ENCODE data around the gene NEK6. TPM values are rescaled to one million over a fixed set of nuclear protein-coding genes. Genes with fewer than 3 reads are reported as not detected.

NEK6 gene
- total RNA-seq, 1 donor: 11.2 TPM

DNA sequence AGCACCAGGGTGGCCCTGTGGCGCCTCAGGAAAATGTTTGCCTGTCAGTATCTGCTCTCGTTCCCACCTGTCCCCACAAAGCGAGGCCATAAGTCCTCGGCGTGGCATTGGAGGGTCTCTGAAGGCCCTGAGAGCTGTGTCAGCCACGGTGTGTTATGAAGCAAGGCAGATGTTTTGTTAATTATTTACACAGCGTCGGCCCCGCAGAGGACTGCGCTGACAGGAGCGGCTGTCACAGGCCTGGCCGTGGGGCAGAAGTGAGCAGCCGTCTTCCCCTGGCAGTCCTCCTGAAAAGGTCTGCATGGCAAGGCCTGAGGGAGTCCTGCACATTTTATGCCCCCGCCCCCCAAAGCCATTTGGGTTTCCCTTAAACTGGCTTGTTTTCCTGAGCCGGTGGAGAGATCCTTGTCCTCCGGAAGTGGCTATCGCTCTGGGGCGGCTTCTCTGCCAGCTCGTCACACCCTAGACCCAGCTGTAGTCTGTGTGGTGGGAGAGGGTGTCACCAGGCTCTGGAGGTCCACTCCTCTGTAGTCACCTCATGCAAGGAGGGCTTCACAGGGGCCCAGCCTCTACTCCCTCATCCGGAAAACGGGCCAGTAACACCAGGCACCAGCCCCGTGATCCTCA lies 6.2 kb downstream of the NEK6 start:
- peaks cover 100% of the 10 kb centered on the region for H3K4me1 ChIP-seq (ENCODE audit: insufficient read depth, low read length)
- H3K9me3 ChIP-seq (ENCODE audit: low read depth, low read length): no peaks in the 10 kb centered on the region
- H3K4me3 ChIP-seq (ENCODE audit: low read length): no peak overlapping the region
- no peaks in the 10 kb centered on the region for H3K27me3 ChIP-seq (ENCODE audit: insufficient read depth, low read length)

DNA sequence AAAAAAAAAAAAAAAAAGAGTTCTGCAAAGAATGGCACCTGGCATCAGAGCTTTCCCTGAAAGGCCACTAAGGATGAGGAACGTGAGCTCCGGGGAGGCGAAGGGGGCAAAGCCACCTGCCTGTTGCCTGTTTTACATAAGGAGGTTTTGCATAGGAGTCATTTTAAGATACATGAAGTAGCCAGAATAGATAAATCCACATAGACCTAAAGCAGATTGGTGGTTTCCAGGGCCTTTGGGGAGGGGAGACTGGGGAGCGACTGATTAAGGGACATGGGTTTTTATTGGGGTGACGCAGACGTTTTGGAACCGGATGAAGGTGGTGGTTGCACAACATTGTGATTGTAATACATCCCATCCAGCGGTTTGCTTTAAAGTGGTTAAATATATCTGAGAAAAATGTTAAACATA lies 7.1 kb downstream of the NEK6 start:
- Histone ChIP-seq H3K4me1 (ENCODE audit: insufficient read depth, low read length) (peaks cover 96% of the 10 kb centered on the region), H3K9me3 (ENCODE audit: low read depth, low read length) (no peaks in the 10 kb centered on the region), H3K27me3 (ENCODE audit: insufficient read depth, low read length) (no peaks in the 10 kb centered on the region), H3K4me3 (ENCODE audit: low read length) (no peak overlapping the region)

- Histone ChIP-seq H3K9me3 (ENCODE audit: low read depth, low read length) (no peaks in the 10 kb centered on the region), H3K4me1 (ENCODE audit: insufficient read depth, low read length) (peaks cover 96% of the 10 kb centered on the region), H3K27me3 (ENCODE audit: insufficient read depth, low read length) (no peaks in the 10 kb centered on the region), H3K4me3 (ENCODE audit: low read length) (no peak overlapping the region)
These were observed 7.8 kb downstream of the NEK6 start for GRCh38 chr9:124265551-124265950.

GRCh38 chr9:124266139-124266825 lies 8.5 kb downstream of the NEK6 start:
- Histone ChIP-seq H3K4me3 (ENCODE audit: low read length) (no peak overlapping the region), H3K27me3 (ENCODE audit: insufficient read depth, low read length) (no peaks in the 10 kb centered on the region), H3K4me1 (ENCODE audit: insufficient read depth, low read length) (peaks cover 96% of the 10 kb centered on the region), H3K9me3 (ENCODE audit: low read depth, low read length) (no peaks in the 10 kb centered on the region)

GRCh38 chr9:124266826-124267201 lies 9.1 kb downstream of the NEK6 start:
- Histone ChIP-seq H3K9me3 (ENCODE audit: low read depth, low read length) (no peaks in the 10 kb centered on the region), H3K4me3 (ENCODE audit: low read length) (no peak overlapping the region), H3K27me3 (ENCODE audit: insufficient read depth, low read length) (no peaks in the 10 kb centered on the region), H3K4me1 (ENCODE audit: insufficient read depth, low read length) (peaks cover 94% of the 10 kb centered on the region)

GRCh38 chr9:124267271-124267807 lies 9.6 kb downstream of the NEK6 start:
- Histone ChIP-seq H3K4me3 (ENCODE audit: low read length) (no peak overlapping the region), H3K4me1 (ENCODE audit: insufficient read depth, low read length) (peaks cover 92% of the 10 kb centered on the region), H3K27me3 (ENCODE audit: insufficient read depth, low read length) (no peaks in the 10 kb centered on the region), H3K9me3 (ENCODE audit: low read depth, low read length) (no peaks in the 10 kb centered on the region)

DNA sequence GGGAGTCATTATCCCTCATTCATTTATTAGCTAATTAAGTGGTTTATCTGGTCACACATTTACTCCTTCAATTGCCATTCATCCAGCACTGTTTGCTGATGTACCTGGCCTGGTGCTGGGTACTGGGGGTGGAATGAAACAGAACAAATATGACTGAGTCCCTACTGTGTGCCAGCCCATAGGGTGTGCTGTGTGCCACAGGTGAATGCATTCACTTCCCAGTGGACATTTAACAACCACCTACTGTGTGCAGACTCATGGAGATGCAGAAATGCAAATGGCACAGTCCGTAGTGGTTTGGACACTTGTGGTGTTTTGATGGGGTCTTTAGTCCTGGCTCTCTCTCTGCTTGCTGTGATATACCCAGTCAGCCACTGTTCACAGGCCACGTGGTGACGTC lies 10.5 kb downstream of the NEK6 start:
- Histone ChIP-seq H3K4me1 (ENCODE audit: insufficient read depth, low read length) (peaks cover 92% of the 10 kb centered on the region), H3K27me3 (ENCODE audit: insufficient read depth, low read length) (no peaks in the 10 kb centered on the region), H3K4me3 (ENCODE audit: low read length) (no peak overlapping the region), H3K9me3 (ENCODE audit: low read depth, low read length) (no peaks in the 10 kb centered on the region)

- Histone ChIP-seq H3K4me1 (ENCODE audit: insufficient read depth, low read length) (peaks cover 92% of the 10 kb centered on the region), H3K27me3 (ENCODE audit: insufficient read depth, low read length) (no peaks in the 10 kb centered on the region), H3K9me3 (ENCODE audit: low read depth, low read length) (no peaks in the 10 kb centered on the region), H3K4me3 (ENCODE audit: low read length) (no peak overlapping the region)
These were observed 10.9 kb downstream of the NEK6 start for GRCh38 chr9:124268661-124269060.

DNA sequence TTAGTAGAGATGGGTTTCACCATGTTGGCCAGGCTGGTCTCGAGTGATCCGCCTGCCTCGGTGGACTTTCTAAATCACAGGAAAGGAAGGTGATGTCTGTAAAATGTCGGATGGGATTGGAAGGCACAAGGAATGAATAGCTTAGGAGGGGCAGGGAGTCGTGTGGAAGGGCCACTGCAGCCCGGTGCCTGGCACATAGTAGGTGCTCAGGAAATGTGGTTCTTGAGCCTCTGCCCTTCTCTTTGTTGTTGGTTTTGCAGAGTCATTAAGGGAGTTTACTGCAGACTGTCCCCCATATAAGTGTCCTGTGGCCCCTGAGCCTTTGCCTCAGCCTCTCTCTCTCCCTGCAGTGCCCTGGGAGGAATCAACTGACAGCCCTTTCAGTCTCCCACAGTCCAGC lies 11.8 kb downstream of the NEK6 start:
- H3K4me1 ChIP-seq (ENCODE audit: insufficient read depth, low read length): peaks cover 92% of the 10 kb centered on the region

DNA sequence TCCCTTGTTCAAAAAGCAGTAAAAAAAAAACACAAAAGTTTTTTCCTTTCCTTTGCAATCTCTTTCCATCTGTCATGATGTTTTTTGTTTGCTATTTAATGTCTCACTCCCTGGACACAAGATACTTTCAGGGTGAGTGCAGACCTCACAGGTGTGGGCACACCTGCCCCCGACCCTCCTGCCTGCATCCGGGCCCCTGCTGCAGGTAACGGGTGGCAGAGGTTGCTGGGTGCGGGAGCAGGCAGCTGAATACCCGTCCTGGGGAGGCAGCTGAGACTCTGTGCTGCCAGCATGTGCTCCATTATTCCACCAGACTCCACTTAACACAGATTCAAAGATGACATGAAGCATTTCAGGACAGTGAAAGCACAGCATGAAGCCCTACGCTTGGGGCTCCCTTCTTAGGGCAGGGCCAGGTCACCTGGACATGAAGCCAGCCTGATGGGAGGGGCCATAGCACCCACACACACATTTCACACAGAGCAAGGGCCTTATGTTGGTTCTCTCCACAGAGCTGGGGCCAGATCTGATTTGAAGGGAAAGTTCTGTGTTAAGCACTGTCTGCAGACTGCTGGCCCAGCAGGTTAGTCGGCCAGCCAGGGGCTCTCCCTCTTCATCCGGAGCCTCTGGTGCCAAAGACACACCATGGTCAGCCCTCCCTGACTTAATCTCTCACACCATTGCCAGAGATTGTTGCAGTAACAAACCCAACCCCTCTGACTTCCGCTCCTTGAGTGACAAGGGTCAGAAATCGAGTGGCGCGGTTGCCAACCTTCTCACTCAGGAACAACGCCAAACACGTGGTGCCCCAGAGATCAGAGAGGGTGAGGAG lies 13.0 kb downstream of the NEK6 start:
- Histone ChIP-seq H3K27me3 (ENCODE audit: insufficient read depth, low read length) (no peaks in the 10 kb centered on the region), H3K4me3 (ENCODE audit: low read length) (no peak overlapping the region), H3K4me1 (ENCODE audit: insufficient read depth, low read length) (peaks cover 80% of the 10 kb centered on the region), H3K9me3 (ENCODE audit: low read depth, low read length) (no peaks in the 10 kb centered on the region)

More for the DNA sequence above, 11.8 kb downstream of the NEK6 start:
- Histone ChIP-seq H3K9me3 (ENCODE audit: low read depth, low read length) (no peaks in the 10 kb centered on the region), H3K27me3 (ENCODE audit: insufficient read depth, low read length) (no peaks in the 10 kb centered on the region), H3K4me3 (ENCODE audit: low read length) (no peak overlapping the region)

- H3K9me3 ChIP-seq (ENCODE audit: low read depth, low read length): no peaks in the 10 kb centered on the region
These were observed 13.9 kb downstream of the NEK6 start for GRCh38 chr9:124271660-124272059.

DNA sequence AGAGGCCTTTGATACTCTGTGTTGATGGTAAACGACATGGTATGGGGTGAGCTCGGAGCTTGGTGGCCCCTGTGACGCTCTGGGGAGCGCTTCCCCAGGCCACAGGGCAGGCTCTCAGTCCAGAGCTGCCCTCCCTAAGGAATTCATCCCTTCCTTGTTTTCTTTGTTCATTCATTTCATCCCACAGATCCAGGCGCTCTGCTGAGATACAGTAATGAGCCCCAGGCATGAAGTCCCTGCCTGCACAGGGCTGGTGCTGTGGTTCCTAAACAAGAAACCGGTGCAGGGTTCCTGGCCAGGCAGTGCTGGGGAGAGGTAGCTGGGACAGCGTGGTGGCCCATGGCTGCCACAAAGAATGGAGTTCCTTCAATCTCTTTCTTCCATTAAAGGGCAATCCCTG lies 14.4 kb downstream of the NEK6 start:
- Histone ChIP-seq H3K4me1 (ENCODE audit: insufficient read depth, low read length) (peaks cover 66% of the 10 kb centered on the region), H3K27me3 (ENCODE audit: insufficient read depth, low read length) (no peaks in the 10 kb centered on the region), H3K9me3 (ENCODE audit: low read depth, low read length) (no peaks in the 10 kb centered on the region), H3K4me3 (ENCODE audit: low read length) (no peak overlapping the region)

More at GRCh38 chr9:124271660-124272059, 13.9 kb downstream of the NEK6 start:
- no peak overlapping the region for H3K4me3 ChIP-seq (ENCODE audit: low read length)
- H3K27me3 ChIP-seq (ENCODE audit: insufficient read depth, low read length): no peaks in the 10 kb centered on the region
- H3K4me1 ChIP-seq (ENCODE audit: insufficient read depth, low read length): peaks cover 71% of the 10 kb centered on the region

DNA sequence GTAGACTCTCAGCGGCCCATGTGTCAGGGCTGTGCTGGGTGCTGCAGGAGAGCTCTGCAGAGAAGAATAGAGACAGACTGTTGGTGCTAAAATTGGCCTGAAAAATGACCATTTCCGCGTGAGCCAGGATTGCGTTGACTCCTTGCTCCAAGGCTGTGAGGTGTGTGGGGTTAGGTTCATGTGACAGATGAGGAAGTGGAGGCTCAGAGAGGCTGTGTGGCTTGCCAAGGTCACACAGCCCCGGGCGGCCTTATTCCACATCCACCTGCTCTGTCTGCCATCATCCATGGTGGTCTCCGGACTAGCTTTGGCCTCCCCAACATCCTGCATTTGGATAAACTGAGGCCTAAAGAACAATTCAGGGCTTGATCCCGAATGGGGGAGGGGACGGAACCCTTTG lies 15.2 kb downstream of the NEK6 start:
- no peaks in the 10 kb centered on the region for H3K27me3 ChIP-seq (ENCODE audit: insufficient read depth, low read length)
- H3K9me3 ChIP-seq (ENCODE audit: low read depth, low read length): no peaks in the 10 kb centered on the region
- H3K4me3 ChIP-seq (ENCODE audit: low read length): no peak overlapping the region
- H3K4me1 ChIP-seq (ENCODE audit: insufficient read depth, low read length): peaks cover 65% of the 10 kb centered on the region

- H3K4me3 ChIP-seq (ENCODE audit: low read length): no peak overlapping the region
- no peaks in the 10 kb centered on the region for H3K9me3 ChIP-seq (ENCODE audit: low read depth, low read length)
- no peaks in the 10 kb centered on the region for H3K27me3 ChIP-seq (ENCODE audit: insufficient read depth, low read length)
- peaks cover 65% of the 10 kb centered on the region for H3K4me1 ChIP-seq (ENCODE audit: insufficient read depth, low read length)
These were observed 15.8 kb downstream of the NEK6 start for GRCh38 chr9:124273427-124274160.
